HG02759 (cell line): Measurements from ENCODE around the gene ACSM5.

Experiments used
- ATAC-seq: cut with Tn5 transposase; IDR thresholded peaks from one replicate; pipeline ENCODE4 v1.9.1; 2021; ENCODE audit warnings: mild to moderate bottlenecking, moderate library complexity; ENCODE audit not compliant: unreplicated experiment

The ACSM5 gene, protein sequence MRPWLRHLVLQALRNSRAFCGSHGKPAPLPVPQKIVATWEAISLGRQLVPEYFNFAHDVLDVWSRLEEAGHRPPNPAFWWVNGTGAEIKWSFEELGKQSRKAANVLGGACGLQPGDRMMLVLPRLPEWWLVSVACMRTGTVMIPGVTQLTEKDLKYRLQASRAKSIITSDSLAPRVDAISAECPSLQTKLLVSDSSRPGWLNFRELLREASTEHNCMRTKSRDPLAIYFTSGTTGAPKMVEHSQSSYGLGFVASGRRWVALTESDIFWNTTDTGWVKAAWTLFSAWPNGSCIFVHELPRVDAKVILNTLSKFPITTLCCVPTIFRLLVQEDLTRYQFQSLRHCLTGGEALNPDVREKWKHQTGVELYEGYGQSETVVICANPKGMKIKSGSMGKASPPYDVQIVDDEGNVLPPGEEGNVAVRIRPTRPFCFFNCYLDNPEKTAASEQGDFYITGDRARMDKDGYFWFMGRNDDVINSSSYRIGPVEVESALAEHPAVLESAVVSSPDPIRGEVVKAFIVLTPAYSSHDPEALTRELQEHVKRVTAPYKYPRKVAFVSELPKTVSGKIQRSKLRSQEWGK

DNA sequence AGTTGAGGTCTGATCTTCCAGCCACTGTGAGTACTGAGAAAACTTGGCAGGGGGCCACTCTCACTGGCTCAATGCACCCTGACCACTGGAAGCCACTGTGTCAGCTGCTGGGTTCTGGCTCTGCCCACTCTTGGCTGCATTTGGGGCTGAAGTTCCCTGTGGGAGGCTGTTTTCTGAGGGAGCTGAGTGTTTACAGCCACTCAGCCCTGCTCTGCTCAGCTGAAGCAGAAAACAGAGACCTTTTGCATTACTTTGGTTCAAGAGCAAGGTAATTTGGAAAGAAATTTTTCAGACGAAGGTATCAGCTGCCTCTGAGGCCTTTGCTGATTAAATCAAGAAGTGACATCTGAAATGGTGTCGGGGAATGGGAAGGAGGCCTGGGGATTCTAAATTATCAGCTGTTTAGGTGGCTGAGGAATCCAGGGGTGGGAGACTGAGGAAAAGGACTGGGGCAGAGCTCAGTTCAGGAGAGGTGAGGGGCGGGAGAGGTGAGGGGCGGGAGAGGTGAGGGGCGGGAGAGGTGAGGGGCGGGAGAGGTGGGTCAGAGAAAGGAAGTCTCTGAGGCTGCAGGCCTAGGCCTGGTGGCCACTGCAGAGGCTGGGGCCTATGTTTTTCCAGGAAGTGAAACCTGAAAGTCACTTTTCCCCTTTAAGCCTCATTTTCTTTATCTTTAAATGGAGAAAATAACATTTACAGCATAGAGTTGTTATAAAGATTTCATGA lies at the start of gene ACSM5:
Gene ACSM5, plus strand, starts transcription at position 137 of the 723 bp plus-strand sequence. CDS start 1,951 bp downstream, outside the sequence.
- ATAC-seq, result peak; percentile 28

- ATAC-seq, result no peak
Measured at GRCh38 chr16:20359997-20360396, 49.3 kb upstream of the ACSM5 start.

GRCh38 chr16:20363191-20363590 lies 46.1 kb upstream of the ACSM5 start:
- no peak for ATAC-seq

- no peak for ATAC-seq
Measured at GRCh38 chr16:20364051-20364450, 45.3 kb upstream of the ACSM5 start.

DNA sequence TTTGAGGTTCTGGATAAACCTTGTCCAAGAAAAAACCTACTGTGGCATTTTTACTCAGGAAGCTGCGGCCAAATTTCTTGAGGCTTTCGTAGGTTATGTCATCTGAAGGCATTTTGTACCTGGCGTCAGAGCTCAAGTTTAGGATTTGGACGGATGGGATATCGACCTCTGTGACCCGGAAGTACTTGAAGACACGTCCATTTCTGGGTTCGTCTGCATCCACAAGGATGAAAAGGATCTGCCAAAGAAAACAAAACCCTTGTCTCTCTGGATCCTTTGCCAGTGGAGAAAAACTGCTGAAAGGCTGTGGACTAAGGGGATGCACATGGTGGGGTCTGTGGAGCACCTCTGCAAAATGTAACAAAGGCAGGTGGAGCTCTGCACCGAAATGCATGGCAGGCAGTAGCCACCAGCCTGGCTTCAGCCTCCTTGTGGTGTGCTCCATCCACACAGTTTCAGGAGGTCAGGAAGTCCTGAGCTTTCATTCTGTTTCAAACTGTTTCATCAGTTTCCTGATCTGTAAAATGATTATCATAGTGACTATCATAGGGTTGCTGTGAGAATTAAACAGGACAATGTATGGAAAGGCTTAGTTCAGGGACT lies 39.8 kb upstream of the ACSM5 start:
- no peak for ATAC-seq

DNA sequence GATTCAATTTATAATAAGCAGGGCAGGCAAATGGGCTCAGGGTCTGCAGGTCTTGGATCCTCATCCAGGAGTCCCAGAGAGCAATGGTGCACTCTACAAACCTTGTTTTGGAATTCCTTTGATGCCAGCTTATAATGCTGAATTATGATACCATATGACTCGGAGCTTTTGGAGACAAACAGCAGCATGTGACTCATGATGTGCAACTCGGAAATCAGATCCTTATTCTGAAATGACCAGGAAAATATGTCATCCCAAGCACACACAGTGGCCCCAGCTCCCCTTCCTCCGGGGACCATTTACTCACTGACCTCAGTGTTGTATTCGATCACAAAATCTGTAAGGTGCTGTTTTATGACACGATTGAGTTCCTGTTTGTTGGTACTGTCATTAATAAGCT lies 36.6 kb upstream of the ACSM5 start:
- no peak for ATAC-seq

DNA sequence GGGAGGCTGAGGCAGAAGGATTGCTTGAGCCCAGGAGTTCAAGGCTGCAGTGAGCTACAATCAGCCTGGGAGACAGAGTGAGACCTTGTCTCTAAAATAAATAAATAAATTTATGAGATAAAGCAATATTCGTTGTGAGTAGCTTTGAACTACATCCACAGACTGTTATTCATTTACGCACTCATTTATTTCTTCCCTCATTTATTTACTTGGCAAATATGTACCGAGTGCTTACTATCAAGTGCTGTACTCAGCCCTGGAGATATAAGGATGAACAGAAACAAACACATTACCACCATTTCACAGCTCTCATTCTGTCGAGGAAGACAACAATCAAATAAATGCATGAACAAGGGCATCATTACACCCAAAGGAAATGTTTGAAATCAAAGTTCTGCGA lies 32.2 kb upstream of the ACSM5 start:
- ATAC-seq, result no peak

- ATAC-seq, result no peak
Measured at GRCh38 chr16:20380782-20381181, 28.6 kb upstream of the ACSM5 start.

- no peak for ATAC-seq
Measured at GRCh38 chr16:20382202-20382948, 27.0 kb upstream of the ACSM5 start.

DNA sequence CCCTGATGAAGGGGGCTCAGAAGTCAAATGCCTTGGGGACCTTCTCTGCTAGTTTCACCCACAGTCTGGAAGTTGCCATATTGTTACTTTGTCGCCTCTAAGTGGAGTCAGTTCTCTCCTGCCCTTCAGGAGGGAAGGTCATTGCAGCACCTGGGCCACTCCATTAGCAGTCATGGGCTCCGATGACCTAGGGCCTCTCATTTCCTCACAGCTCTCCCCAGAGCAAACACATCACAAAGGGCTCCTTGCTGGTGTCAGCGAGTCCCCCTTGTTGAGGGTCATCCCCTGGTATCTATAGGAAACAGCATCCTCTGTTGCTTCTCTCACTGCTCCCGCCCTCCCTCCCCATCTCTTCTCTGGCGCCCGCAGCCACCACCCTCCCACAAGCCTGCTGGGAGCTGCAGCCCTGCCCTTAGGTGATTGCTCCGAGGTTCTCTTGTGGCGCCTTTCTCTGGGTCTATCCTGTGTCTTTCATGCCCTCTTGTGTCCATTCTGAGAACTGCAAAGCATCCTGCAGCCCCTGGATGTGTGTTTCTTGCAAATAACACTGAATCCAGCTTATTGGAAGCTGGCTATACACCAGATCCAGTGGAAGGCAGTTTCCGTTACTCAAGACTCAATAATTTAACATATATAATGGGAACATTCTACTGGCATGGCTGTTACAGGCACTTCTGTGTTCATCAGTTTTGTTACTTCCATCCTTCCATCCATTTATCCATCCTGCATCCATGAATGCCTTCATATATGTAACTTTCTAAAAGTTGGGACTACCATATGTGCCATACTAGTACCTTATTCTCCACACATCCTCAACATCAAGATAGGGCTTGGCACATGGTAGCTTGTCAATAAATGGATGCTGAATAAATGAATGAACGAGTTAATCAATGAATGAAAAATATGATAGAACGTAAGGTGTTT lies 26.0 kb upstream of the ACSM5 start:
- peak; percentile 45 for ATAC-seq

GRCh38 chr16:20385844-20386832 lies 23.2 kb upstream of the ACSM5 start:
- no peak for ATAC-seq

DNA sequence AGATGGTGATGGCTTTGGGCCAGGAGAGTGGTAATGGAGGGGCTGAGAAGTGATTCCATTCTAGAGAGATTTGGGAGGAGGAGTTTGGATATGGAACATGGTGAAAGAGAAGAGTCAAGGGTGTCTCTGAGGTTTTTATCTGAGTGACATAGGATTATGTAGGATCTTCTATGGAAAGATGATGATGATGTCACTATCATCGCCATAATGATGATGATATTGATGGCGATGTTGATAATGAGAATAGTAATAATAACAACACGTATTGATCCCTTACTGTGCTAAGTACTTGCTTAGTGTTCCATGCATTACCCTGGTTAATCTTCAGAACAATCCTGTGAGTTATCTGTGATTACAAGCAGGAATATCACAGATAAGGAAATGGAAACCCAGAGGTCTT lies 21.4 kb upstream of the ACSM5 start:
- no peak for ATAC-seq

- no peak for ATAC-seq
Measured at GRCh38 chr16:20388854-20389253, 20.5 kb upstream of the ACSM5 start.

DNA sequence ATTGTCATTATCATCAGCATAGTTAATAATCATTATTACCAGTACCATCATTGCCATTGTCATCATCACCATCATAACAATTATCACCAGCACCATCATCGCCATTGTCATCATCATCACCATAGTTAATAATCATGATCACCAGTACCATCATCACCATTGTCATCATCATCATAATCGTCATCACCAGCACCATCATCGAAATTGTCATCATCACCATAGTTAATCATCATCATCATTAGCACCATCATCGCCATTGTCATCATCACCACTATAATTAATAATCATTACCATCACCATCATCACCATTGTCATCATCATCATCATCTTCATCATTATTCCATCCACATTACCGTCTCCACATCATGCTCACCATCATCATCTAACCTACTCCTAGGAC lies 18.3 kb upstream of the ACSM5 start:
- no peak for ATAC-seq

- no peak for ATAC-seq
Measured at GRCh38 chr16:20393801-20394577, 15.3 kb upstream of the ACSM5 start.

DNA sequence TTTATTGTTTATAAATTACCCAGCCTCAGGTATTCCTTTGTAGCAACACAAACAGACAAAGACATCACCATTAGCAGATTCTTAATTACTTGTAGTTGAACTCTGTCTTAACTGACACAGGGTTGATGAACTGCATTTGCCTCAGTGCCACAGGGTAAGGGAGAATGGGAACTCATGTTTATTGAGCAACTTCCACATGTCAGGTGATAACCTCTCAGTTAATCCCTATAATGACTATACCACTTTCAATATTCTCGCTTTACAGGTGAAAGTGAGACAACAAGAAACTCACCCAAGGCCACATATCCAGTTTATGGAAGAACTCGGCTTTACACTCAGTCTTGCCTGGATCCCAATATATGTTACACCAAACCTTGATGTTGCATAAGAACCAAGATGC lies 13.4 kb upstream of the ACSM5 start:
- no peak for ATAC-seq

DNA sequence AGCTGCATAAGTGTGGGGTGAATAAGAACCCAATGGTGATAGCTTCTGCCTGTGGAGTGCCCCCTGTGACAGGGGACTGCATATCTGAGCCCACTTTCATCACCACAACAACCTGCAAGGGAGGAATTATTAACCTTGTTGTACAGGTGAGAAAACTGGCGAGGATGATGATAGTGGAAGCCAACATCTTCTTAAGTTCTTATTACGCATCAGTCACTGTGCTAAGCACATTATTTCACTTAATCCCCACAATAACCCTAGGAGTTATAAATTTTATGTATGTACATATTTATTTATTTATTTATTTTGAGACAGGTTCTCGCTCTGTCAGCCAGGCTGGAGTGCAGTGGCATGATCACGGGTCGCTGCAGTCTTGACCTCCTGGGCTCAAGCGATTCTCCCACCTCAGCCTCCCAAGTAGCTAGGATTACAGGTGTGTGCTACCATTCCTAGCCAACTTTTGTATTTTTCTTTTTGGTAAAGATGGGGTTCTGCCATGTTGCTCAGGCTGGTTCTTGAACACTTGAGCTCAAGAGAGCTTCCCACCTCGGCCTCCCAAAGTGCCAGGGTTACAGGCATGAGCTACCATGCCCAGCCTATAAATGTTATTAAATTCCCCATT lies 12.4 kb upstream of the ACSM5 start:
- no peak for ATAC-seq
